Stimulated activated CD8-positive, alpha-beta memory T cell treated with anti-CD3 and anti-CD28 coated beads, Interleukin-2, amount 100 ng/mL, for 1 hour (primary cell): Measurements from ENCODE around the gene CFAP251.

Experiments used
- DNase-seq, 2 donors: peaks; one replicate each; pipeline ENCODE4 v3.0.0-alpha.2; 2020; ENCODE audit warnings: low read depth in 2 of 2

CFAP251 gene

DNA sequence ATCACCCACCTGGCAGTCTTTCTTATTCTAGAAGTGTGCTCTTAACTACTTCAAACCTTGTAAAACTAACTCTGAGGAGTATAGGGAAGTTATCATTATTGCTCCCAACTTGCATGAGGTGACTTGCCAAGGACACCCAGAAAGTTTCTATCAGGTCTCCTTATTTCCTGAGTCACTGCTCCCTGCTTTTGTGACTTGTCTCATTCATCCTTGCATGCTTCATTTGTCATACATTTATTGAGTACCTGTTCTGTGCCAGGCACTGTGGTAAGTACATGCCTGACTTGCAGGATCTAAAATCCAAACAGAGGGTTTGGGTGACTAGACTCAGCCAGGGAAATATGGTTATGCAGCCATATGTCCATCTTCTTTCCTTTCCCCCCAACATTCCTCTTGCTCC lies 25.5 kb downstream of the CFAP251 start:
- DNase-seq: no peak

DNA sequence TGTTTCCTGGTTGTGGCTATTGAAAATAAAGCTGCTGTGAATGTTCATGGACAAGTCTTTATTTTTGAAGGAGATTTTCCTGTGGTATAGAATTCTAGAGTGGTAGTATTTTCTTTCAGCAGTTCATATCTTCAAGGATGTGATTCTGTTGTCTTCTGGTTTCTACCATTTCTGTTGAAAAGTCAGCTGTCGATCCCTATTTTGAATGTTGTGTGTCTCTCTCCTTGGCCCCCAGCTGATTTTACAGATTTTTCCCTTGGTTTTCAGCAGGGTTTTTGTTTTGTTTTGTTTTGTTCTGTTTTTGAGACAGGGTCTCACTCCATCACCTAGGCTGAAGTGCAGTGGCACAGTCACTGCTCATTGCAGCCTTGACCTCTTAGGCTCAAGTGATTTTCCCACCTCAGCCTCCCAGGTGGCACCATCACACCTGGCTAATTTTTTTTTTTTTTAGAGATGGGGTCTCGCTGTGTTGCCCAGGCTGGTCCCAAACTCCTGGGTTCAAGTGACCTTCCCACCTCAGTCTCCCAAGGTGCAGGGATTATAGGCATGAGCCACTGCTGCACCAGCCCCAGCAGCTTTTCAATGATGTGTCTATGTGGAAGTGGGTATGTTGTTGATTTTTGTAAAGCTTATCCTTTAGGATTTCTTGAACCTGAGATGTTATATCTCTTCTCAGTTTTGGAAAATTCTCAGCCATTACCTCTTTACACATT lies 28.1 kb downstream of the CFAP251 start:
- DNase-seq: no peak

DNA sequence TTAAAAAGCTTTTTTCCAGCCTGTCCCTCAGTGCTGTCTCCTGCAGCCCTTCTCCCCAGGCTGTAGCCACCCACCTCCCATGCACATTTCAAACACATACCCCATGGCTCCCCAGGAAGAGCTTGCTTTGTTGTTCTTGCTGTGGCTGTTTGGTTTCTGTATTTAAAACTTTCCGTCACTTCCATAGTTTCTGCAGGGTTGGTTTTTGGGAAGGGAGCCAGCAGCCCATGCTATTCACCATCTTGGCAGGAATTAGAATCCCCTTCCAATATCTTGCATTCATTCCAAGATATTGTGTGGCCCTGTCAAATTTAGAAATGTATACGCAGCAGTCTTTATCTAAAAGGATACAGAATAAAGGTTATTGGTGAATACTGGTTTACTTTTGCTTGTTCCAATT lies 29.6 kb downstream of the CFAP251 start:
- no peak for DNase-seq

DNA sequence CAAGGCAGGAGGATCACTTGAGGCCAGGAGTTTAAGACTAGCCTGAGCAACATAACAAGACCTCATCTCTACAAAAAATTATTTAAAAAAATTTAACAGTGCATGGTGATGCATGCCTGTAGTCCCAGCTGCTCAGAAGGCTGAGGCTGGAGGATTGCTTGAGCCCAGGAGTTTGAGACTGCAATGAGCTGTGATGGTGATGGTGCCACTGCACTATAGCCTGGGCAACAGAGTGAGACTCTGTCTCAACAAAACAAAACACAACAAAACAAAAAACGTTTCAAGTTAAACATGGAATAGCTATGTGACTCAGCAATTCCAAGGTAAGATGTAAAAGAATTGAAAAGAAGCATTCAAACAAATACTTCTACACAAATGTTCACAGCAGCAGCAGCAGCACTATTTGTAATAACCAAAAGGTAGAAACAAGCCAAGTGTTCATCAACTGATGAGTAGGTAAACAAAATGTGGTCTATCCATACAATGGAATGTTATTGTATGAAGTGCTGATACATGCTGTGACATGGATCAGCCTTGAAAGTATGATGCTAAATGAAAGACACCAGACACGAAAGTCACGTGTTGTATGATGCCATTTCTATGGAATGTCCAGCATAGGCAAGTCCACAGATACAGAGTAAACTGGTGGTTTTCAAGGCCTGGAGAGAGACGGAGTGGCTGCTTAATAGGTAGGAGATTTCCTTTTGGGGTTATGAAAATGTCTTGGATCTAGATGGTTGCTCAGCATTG lies 31.4 kb downstream of the CFAP251 start:
- DNase-seq: no peak

DNA sequence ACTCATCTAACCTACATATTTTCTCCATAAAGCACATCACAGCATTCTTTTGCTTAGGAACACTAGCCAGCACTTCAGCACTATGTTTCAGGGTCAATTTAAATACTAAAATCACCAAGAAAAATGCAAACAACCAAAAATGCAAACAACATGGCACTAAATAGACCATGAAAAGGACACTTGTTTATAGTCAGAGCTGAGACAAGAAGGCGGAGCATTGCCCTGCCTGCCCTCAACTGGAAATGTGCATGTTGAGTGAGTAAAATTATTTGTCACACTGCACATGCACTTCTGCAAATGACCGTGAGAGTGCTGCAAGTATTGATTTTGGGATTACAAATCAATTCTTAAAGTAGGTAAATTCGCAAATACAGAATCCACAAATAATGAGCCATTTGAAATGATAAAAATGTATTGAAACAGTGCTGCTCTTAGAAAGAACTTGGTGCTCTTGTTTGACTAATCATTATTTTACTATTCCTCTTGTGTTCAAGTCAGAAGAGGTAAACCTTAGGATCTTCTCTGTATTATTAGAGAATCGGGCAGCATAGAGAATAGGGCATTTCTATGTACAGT lies 34.8 kb downstream of the CFAP251 start:
- DNase-seq: no peak

DNA sequence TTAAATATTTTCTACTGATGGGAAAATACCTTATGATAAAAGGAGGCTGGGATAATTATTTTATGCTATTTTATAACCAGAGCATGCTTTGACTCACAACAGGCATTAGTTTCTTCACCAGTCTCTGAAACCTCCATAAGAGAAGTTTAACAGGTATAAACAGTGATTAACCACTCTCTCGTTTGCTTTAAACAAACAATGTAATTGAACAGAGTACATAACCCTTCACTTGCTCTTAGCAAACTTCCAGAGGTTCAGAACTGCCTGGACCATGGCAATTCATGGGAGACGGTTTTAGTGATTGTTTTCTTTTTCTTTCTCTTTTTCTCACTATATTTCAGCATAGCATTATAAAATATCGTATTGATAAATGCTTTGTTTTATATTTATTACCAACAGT lies 35.3 kb downstream of the CFAP251 start:
- DNase-seq: no peak

DNA sequence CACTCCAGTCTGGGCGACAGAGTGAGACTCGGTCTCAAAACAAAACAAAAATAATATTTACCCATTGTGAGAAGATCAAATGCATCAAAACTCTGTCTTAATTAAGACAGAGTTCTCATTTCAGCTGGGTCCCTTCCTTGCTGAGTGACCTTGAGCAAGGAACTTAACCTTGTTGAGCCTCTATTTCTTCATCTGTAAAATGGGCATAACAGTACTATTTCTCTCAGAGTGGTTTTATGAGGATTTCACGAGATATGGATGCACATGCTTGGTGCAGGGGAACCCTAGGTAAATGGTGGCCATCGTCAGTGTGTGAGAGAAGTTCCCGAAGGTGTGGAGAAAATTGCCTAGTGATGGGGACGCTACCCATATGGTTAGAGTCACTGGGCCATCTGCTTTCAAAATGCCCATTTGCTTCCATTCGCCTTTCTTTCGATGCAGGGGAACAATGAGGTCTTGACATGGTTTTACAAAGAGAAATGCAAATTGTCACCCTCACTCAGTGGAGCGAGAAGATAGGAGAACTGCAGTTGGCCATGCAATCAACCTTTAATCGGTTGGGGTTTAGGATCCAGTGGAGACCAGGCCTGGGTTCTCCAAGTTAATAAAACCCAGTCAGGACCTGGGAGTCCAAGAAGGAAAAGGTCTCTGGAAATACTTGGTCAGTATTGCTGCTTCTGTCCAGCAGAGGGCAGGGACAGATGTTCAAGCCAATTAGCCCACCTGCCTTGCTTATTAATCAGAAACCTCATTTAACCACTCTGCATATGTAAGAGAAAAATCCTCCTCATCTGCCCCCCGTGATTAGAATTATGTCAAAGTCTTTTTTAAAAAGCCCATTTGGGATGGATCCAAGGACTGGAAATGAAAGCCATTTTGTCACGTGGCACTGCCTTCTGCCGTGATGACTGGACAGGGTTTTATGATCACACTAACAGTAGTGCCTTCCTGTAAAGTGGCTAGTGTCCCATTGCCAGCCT lies 37.2 kb downstream of the CFAP251 start:
- DNase-seq: no peak

DNA sequence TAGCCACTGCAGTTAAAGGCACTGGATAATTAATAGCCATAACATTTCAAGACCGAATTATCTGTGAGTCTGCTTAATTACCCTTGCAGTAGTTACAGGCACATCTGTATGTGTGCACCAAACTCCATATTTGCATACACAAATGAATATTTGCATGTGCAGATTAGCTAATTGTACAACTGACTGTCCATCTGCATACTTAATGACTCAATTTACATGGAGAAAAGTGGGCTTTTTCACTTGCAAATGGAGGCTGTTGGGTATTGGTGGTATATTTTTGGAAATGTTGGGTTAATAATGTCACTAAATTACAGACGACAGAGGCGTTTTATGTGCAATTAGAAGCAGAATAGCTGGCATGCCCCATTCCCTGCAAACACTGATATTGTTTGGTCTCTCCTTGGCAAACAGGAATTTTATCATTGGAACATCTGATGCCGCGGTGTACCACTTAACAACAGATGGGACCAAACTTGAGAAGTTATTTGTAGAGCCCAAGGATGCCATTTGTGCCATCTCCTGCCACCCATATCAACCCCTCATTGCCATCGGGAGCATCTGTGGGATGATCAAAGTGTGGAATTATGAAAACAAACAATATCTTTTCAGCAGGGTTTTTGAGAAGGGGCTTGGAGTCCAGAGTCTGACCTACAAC lies 39.6 kb downstream of the CFAP251 start:
- DNase-seq: no peak

DNA sequence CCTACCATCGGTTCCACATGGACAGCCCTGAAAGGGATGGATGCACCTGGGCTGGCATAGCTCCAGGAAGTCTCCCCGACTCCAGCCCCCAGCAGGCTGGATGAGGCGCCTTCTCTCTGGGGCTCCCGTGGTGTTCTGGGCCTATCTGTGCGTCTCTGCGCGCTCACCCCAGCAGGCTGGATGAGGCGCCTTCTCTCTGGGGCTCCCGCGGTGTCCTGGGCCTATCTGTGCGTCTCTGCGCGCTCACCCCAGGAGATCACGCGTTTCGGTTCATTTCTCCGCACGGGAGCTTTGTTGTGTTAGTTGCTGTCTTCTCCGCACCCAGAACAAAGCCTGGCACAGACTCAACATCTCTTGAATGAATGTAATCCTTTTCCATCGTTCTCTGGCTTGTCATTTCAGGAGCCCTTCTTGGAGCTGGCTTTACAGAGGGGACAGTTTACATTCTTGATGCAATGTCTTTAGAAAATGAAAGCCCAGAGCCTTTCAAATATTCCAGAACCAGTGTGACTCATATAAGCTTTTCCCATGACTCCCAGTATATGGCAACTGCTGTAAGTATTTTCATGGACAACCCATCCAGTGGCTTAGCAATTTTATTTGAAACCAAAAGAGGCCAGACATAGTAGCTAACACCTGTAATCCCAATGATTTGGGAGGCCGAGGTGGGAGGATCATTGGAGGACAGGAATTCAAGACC lies 40.3 kb downstream of the CFAP251 start:
- DNase-seq: no peak

DNA sequence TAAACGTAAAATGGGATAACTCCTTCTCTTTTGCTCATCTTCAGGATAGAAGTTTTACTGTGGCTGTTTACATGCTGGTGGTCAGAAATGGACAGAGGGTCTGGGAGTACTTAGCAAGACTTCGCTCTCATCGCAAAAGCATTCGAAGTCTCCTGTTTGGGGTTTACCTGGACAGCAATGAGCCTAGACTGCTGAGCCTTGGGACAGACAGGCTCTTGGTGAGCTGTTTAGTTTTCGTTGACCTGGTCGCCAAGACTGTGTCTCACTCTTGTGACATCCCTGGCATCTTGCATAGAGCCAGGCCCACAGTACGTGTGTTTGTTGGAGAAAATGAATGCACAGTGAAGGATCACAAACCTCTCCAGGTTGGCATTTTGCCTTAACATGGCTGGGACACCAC lies 42.1 kb downstream of the CFAP251 start:
- no peak for DNase-seq

DNA sequence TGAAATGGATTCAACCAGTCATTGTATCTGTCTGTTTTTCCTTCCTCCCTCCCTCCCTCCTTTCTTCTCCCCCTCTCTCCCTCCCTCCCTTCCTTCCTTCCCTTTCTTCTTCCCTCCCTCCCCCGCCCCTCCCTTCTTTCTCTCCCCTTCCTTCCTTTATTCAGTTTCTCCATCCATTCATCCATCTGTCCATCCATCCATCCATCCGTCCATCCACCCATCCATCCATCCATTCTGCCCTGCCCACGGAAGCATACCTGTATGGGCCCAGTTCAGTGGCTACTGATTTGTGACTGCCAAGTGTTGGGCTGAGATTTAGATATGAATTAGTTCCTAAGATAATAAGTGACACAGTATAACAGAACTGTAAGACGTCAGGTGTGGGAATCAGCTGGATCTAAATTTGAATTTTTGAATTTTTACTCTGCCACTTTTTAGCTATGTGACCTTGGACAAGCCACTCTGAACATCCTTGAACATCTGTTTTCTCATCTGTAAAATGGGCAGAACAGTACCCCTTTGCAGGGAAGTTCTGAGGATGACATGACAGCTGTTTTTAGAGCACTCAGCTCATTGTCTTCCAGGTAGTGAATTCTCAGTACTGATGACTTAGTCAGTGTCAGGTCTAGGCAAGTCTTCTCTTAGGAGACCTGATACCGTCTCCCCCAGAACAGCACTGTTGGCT lies 42.9 kb downstream of the CFAP251 start:
- DNase-seq: no peak

DNA sequence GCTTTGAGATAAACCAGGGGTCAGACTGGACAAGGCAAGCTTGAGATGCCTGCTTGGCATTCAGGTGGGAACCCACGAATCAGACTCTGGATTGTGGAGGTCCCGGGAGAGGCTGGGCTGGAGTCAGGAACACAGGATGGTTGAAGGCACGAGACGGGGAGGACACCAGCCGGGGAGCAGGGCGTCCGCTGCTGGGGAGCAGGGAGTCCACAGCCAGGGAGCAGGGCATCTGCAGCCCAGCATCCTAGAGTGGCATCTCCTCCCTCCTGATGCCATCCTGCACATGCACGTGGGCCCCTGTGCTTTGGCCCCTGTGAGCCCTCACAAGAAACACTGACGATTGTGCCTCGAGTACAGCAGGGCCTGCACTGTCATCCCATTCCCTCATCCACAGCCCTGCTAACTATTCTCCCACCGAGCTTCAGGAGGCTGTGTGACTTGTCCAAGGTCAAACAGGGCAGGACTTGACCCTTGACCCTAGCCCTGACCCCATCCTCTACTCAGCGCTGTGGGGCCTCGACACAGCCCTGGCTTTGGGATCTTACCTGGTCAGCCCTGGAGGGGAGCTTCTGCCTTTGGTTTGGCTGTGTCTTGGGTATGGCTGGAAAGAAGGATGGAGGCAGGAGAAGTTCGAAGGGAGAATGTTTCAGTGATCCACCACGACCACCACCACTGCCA lies 45.1 kb downstream of the CFAP251 start:
- no peak for DNase-seq

DNA sequence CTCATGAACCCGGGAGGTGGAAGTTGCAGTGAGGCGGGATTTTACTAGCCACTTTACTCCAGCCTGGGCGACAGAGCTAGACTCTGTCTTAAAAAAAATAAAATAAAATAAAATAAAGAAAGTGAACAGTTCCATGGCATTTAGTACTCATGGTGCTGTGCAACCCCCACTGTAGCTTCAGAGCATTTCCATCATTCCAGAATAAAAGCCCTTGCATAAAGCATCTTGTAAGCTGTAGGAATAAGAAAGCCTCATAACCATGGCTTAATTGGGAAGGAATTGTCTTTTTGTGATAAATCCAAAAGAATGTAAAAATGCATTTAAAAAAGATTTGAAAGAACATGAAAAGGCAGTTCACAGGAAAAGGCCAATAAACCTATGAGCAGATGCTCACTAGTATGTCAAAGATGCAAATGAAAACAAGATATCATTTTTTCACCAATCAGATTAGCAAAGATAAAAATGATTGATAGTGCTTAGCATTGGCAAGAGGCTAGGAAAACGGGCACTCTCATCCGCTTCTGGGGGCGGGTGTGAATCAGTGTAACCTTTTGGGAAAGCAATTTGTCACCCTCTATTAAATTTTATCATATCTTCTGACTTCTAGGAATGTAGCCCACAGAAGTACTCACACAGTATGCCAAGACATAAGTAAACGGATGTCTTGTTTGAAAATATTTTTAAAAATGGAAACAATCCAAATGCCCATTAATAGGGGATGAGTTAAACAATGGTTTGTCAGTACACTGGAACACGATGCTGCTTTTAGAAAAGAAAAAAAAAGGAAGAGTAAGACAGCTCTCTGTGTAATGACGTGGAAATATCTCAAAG lies 46.6 kb downstream of the CFAP251 start:
- DNase-seq: no peak

DNA sequence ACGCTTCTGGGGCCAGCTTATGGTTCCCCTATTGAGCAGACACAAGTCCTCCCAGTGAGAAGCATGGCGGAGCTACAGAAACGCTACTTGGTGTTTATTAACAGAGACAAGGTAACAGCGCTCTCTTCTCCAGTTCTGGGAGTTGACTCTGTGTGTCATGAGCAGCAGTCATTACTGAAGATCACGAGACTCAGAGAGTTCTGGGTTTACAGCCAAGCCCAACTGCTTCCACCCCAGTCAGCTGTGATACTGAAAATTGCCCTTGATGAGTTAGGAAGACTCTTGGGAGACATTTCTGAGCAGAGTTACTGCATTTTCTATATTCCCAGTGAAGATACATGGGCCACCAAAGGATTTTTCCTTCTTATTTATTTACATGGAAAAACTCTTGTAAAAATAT lies 48.6 kb downstream of the CFAP251 start:
- DNase-seq: no peak

DNA sequence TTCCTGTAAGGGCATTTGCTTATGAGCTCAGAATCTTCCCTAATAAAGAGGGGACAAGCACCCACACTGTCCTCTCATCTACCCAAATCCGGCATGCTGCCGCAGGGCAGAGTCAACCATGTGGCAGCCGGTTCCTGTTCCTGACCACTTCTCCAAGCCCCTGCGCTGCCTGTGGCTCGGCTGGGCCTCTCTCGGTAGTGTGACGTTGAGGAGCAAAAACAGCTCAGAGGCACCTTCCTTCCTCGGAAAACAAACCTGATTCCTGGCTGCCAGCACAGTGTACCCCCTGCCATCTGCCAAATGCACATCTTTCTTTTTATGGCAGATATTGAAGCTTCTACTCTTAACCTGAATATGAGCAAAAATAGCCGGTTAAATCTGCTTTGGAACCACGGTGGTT lies 50.5 kb downstream of the CFAP251 start:
- no peak for DNase-seq

DNA sequence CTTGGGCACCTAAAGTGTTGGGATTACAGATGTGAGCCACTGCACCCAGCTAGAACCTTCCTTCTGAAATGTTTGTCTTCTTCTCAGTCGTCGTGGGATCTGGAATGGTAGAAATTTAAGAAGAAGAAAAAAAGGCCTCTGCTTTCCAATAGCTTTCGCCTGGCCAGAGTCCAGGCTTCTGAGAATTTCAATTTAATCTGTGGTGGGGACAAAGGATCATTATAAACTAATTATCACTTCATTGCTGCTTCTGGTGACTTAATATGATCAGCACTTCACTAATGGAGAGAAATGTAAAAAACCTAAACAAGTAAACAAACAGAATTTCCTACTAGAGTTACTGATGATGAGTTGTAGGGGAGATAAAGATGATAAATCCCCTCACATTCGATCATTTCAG lies 51.3 kb downstream of the CFAP251 start:
- no peak for DNase-seq

DNA sequence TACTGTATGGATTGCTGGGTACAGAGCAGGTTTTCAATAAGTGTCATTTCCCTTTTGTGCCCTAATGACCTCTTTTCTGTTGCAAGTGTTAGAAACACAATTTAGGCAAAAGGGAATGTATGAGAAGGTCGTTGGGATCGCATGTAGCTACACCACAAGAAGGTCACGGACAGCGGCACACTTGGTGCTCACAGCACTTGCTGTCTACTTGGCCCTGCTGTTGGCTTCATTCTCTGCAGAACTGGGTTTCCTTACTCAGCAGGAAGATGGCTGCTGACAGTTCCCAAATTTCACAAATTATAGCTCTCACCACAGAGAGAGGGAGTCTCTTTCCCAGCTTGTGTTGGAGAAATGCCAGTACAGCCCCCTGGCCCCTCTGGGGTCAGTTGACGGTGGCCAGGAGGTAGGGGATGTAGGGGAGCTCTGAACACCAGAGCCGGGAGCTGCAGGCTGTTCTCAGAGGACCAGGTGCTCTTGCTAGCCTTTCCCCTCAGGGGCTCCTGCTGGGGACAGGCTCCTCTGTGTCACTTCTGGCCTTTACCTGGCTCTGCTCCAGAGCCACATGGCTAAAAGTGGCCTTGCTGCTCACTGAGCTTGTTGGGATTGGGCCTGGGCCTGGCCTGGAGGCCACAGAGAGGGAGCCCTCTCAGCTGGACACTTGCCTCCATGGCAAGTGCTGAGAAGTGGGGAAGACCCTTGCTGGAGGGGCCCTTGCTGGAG lies 52.3 kb downstream of the CFAP251 start:
- DNase-seq: no peak
